HG02798 (cell line): ENCODE measurements around the gene DENND1A.

Experiments
- ATAC-seq: cut with Tn5 transposase; IDR thresholded peaks from one replicate; pipeline ENCODE4 v1.9.1; 2021; ENCODE audit warnings: mild to moderate bottlenecking; ENCODE audit not compliant: unreplicated experiment, poor library complexity

DENND1A gene

DNA sequence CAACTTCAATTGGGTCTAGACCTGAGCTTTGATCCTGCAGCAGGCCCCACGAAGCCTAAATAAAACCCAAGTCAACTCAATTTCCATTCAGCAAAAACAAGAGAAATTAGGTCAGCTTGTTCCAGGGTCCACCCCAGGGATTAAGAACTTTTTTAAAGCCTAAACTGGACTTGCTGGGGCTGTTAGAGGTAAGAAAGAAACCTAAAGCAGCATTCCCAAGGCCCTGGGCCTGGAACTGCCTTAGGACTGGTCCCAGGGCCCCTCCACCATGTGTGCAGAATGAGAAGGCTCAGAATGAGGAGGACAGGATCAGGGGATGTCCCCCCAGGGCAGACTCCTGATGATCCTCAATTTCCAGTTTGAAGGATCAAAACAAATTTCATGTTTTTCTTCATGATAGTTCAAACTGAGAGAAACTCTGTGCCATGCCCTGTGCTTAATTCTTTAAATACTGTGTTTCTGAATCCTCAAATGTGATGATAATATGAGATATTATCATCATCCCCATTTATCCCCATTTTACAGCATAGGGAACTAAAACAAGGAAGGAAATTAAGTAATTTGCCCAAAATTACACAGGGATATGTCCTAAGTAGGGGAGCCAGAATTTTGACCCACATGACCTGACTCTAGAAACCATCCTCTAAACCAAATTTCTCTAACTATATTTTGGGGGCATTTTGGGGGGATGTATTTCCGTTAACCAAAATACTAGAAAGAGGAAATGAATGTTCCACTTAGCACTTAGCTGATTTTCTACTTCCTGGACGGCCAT is 64.5 kb downstream of the DENND1A start:
- no peak for ATAC-seq

DNA sequence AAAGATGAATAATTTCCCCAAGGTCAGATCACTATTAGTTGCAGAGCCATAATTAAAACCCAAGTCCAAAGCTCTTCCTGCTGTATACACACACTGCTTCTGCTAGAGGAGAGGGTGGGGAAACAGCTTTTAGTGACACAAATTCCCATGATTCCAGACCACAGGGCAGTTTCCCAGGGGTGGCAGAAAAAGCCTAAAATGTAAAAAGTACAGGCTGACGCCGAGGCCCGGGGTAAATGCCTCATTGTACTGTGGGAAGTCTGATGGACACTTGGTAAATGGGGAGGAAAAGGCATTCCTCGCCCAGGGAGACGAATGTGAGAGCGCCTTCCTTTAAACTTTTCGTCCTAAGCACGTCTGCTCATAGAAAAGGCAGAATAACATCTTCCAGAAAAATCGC is 65.7 kb downstream of the DENND1A start:
- ATAC-seq, result no peak

DNA sequence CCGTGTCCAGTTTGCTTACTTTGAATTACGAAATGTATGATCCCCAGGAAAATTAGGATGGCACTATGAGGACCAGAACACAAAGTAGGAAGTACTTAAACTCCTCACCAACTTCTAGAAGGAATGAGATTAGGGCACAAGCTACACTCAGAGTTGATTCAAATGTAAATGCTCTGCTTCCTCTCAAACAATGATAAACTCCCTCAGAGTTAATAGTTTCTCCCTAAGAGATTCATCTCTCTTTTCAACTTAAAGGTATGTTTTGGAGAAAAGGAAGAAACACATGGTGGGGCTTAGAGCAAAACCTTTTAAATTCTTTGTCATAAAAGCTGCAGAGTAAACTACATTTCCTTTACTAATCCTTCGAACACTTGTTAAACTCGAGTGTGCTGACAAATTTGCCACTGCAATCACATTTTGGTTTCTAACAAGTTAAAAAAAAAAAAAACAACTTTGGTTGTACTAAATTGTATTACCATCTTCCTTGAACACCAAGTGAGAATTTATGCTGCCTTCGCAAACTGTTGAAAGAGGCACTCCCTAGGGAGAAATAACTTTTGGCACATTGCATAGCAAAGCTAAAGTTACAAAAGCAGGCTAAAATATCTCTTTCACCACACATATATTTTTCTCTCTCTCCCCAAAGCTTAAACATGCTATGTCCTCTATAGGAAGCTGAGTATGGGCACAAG is 66.6 kb downstream of the DENND1A start:
- no peak for ATAC-seq

DNA sequence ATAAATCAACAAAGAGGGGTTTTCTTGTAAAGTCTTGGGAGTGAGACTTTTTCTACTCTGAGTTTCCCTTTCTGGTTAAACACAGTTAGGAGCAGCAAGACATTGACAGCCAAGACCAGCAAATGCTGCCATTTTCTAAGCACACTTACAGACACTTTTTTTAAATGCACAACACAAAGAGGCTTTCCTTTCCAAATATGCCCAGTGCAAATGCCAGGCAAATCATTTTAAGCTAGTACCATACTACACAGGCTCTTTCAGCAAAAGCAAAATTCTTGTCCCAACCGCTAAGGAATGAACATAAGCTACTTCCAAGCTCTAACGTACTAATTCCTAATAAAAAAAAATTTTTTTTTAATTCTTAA is 68.2 kb downstream of the DENND1A start:
- ATAC-seq, result no peak

DNA sequence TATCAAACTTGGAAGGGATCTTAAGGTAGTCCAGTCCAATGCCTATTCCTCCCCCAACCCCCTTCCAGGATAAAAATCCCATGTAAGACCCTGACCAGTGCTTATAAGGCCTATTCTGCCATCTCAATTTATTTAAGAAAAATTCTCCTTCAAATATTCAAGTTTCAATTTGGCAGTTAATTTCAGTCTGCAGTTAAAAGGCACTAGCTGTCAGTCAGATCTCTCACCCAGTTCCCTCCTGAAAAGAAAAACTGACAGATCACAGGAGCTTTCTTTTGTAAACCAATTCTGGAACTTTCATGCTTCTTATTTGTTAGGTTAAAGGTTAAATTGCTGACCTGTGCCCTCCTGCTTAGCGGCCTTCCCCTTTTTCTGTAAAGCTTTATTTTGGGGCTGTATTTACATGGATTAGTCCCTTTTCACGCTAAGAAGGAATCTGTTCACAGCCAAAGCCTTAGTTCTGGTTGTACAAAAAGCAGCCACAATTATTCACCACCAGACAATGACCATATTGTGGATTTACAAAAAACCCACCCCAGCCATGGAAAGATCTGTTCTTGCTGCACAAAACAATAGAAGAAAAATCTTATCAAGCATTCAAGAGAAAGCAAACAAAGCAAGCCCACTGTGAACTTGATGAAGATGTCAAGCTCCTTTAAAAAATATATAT is 68.7 kb downstream of the DENND1A start:
- ATAC-seq, result no peak

DNA sequence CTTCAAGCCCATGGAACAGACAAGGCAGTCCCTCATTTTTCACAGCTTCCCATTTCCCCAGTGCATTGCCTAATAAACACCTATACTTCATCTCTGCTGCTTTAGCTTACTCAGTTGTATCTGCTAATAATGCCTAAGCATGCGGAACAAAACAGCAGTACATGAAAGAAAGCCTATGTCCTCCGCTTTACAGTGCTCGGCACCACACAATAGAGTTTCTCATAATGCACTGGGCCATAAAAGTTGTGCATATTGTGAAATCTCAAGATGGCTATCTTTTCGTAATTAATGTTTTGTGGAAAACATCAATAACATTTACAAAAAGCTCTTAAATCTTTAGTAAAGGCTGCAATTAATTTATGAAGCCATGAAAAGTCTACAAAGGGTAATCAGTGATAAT is 69.3 kb downstream of the DENND1A start:
- ATAC-seq, result no peak

DNA sequence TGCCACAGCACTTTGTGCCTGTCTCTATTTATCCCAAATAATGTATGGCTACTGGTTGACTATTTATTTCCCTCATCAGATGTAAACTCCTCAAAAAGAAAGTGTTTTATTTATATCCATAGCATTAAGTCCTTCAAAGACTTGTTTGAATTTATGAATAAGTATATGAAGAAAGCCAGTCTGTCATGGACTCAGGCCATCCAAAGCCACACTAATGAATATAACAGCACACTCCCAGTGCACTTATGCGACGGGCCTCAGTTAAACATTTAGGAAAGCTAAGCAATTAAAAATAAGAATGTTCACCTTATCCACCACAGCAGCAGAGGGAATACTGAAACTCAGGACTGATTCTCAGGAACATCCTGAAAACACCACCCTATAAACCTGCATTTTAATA is 77.5 kb downstream of the DENND1A start:
- ATAC-seq, result no peak

DNA sequence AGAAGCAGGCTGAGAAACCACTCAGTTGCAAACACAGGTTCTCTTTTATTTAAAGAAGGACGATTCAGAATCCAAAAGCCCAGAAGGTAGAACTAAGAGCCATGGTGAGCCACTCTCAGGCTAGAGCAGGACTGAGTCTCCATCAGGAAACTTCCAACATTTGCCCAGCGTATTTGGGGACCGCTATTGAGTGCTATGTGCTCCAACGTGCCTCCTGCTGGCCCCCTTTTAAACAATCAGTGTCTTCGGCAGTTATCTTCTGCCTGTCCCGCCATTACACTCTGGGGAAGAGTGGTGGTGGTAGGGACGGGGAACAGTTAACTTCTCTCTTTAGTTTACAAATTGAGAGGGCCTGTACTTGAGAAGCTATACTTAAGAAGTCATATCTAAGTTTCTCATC is 78.1 kb downstream of the DENND1A start:
- no peak for ATAC-seq

DNA sequence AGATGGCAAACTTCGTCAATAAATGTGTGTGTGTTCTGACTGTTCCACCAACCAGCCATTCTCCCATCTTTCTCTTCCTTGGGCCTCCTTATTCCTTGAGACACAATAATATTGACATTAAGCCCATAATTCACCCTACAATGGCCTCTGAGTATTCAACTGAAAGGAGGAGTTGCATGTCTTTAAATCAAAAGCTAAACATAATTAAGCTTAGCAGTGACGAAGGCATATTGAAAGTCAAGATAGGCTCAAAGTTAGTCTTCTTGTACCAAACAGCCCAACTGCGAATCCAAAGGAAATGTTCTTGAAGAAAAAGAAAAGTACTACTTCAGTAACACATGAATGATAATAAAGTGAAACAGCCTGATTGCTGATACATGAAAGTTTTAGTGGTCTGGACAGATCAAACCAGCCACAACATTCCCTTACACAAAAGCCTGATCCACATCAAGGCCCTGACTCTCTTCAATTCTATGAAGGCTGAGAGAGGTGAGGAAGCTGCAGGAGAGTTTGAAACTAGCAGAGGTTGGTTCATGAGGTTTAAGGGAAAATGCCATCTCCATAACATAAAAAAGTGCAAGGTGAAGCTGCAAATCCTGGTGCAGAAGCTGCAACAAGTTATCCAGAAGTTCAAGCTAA is 81.4 kb downstream of the DENND1A start:
- ATAC-seq, result no peak

DNA sequence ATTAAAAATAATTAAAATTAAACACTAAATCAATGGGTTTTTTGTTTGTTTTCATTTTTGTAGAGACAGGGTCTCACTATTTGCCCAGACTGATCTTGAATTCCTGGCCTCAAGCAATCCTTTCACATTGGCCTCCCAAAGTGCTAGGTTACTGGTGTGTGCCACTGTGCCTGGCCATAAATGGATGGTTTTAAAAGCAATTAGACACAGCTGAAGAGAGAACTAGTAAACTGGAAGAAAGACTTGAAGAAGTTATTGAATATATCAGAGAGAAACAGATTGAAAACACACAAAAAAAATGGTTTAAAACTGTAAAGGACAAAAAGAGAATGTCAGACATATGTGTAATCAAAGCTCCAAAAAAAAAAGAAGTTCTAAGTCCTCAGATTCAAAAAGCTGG is 83.0 kb downstream of the DENND1A start:
- no peak for ATAC-seq

DNA sequence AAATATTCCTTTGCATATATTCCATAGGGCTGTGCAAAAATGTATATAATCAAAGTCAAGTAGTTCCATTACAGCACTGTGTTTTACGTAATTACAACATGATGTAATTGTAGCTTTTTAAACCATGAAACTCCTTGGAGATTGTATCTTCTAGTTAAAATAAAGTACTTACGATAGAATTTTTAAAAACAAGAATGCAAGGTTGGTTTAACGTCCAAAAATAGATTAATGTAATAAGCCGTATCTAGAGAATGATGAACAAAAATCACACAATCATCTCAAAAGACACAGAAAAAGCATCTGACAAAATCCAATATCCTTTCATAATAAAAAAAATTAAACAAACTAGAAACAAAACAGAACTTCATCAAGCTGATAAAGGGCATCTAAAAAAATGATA is 86.2 kb downstream of the DENND1A start:
- ATAC-seq, result no peak

DNA sequence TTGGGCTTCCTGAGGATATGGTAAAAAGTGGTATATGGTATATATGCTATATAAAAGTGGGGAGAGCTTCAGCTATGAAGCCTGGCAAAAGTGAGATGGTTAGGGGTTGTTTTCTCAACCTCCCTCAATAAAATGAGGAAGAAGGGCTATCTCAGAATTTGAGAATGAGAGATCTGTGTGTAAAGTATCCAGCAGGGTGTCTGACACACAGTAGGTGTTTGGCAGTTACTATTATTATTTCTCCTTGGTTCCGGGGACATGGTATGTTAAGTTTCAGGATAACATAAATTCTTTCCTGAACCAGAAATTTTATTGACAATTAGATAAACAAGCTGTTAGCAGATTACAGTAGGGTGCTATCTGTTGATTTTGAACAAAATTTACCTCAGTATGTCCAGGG is 94.1 kb downstream of the DENND1A start:
- no peak for ATAC-seq

DNA sequence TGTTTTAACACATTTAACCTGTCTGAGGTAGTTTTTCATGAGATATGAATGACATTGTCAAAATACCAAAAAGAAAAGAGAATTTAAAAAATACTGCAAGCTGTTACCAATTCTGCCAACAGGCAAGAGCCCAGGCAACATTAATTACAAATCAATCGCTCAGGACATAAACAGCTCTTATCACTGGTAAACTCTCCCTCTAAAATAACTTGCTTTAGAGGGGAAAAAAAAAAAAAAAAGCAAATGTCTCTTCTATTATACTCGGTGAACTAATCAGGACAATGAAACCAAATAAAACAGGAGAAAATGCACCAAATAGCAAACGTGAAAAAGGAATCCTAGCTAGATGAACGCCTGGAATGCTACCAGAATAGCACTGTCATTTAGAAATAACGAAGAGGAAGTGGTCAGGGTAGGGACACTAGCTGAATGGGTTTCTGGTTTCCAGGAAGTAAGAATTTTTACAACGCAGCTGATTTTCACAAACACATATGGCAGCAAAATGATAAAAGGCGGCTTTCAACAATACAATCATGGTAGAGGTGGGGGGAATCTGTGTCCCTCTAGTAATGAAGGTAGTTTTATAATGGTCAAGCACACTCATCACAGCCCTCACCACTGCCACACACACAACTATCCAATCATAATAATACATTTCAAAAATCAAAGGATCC is 94.9 kb downstream of the DENND1A start:
- no peak for ATAC-seq

DNA sequence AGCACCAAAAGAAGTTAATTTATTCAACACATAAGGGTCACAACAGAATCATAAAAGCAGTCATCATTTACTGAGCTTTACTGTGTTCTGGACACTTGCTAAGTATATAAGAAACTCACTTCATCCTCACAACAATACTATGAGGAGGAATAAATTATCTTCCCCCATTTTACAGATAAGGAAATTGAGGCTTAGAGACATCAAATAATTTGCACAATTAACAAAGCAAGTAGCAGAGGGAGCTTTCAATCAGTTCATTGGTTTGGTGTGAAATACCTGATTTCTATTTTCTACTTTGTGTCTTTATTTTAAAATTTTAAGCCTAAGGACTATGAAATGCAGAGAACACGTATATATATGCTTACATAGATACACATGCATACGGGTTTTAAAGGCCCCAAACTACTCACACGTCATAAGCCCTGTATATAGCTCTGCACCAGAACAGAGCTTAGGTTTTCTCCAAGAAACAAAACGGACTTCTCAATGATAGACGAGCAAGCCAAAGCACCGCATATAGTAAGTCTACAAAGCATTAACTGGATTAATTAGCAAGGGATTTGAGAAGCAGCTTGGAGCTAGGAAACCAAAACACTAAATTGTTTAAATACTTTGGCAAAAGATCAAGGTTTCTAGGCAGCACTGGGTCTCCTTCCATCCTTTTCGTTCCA is 95.6 kb downstream of the DENND1A start:
- ATAC-seq, result no peak

DNA sequence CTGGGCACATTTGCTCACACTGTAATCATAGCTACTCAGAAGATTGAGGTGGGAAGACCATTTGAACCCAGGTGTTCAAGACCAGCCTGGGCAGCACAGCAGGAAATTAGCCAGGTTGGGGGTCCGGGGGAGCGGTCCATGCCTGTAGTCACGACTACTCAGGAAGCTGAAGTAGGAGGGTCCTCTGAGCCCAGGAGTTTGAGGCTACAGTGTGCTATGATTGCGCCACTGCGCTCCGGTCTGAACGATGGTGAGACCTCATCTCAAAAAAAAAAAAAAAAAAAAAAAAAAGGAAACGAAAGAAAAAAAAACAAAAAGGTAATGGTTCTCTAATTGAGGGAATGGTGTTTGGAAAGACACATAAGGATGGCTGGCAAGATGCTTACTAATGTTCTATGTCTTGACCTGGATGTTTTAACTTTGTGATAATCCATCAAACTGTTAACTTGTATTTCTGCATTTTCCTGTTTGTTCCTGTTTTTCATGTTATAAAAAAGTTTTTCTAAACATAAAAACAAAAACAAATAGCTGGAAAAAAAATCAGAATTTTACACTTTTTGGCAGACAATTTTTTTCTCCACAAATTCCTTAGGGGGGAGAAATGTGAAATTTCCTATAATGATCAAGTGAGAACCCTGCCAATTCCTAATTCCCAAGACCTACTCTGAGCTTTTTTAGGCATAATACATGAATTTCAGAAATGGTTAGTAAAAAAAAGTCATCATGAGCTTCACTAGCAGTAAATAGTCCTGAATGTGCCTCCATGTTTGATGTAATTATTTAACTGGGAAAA is 96.9 kb downstream of the DENND1A start:
- no peak for ATAC-seq

DNA sequence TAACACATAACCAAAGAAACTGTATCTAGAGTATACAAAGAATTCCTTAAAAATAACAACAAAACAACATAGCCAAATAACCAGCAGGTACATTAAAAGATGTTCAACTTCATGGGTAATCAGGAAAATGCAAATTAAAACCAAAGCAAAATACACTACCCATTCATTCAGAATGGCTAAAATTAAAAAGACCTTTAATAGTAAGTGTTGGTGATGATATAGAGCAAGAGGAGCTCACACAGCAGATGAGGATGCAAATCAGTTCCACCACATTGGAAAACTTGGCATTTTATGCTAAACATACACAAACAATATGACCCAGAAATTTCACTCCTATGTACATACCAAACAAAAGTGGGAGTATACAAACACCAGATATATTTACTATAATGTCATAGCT is 97.8 kb downstream of the DENND1A start:
- ATAC-seq, result no peak

DNA sequence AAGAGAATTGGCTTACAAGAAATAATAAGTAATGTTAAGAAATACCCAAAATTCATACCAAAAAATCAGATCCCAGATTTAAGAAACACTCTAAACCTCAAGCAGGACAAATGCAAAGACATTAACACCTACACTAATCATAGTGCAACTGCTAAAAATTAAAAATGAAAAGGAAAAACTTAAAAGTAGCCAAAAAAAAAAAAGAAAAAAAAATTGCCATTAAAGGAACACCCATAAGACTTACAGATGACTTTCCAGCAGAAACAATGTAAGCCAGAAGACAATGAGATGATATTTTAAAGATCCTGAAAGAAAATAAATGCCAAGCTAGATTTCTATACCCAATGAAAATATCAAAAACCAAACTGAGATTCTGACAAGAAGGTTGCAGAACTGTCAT is 101.5 kb downstream of the DENND1A start:
- no peak for ATAC-seq

DNA sequence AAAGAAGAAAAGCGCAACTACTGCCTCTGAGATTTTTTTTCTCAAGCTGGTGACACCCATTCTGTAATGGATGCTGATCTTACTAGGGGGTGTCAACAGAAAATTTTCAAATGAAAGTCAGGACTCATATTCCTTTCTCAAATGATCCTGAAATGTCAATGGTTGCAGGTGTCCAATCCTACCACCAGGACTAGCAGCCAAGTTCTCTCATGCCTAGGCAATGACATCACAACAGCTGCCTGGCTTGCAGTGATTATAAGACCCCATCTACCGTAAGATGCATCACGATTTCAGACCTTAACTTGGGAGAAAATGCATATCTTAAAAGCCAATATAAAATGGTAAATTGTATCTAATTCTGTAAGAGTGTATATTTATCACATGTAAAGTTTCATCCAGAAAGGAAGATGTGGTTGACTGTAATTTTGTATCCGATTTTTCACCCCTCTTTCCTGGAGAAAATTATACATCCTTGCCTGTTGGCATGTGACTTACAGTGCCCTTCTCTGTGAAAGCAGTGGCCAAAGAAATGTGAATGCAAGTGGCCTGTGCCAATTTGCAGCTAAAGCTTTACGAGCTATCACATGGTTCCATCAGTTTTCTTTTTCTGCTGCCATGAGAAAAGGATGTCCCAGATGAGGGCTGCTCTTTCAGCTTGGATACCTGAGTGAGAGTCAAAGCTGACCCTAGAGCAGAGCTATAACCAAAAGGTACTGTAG is 104.4 kb downstream of the DENND1A start:
- ATAC-seq, result no peak
